GM18498 (cell line): ENCODE measurements around the gene SELENOT.
"Not testable (repeated sequence)": the region's sequence is repeated elsewhere in the genome, so short reads cannot be mapped to it uniquely, and the experiment has no call there.

Experiments used
- ATAC-seq: cut with Tn5 transposase; IDR thresholded peaks from one replicate; pipeline ENCODE4 v1.9.1; 2021; ENCODE audit warnings: mild to moderate bottlenecking, moderate library complexity; ENCODE audit not compliant: unreplicated experiment

SELENOT gene

GRCh38 chr3:150603153-150603979 lies at the start of gene SELENOT:
TSS of gene SELENOT (plus strand) at chr3:150603321. CDS start at chr3:150603363, 42 bp downstream.
- ATAC-seq, result peak; percentile 64

GRCh38 chr3:150555859-150556436 lies 47.2 kb upstream of the SELENOT start:
- no peak for ATAC-seq

GRCh38 chr3:150556792-150557191 lies 46.3 kb upstream of the SELENOT start:
- ATAC-seq, result no peak

- ATAC-seq, result no peak
Observed at GRCh38 chr3:150557725-150558124, 45.4 kb upstream of the SELENOT start.

GRCh38 chr3:150564243-150564642 lies 38.9 kb upstream of the SELENOT start:
- no peak for ATAC-seq

- ATAC-seq, result no peak
Observed at GRCh38 chr3:150567328-150567727, 35.8 kb upstream of the SELENOT start.

- ATAC-seq, result no peak
Observed at GRCh38 chr3:150577855-150578254, 25.3 kb upstream of the SELENOT start.

- ATAC-seq, result no peak
Observed at GRCh38 chr3:150581174-150581573, 21.9 kb upstream of the SELENOT start.

- ATAC-seq, result peak; percentile 83
Observed at GRCh38 chr3:150582620-150583019, 20.5 kb upstream of the SELENOT start.

GRCh38 chr3:150583028-150583427 lies 20.1 kb upstream of the SELENOT start:
- ATAC-seq, result peak; percentile 69

- no peak for ATAC-seq
Observed at GRCh38 chr3:150588027-150588830, 14.9 kb upstream of the SELENOT start.

GRCh38 chr3:150589759-150590158 lies 13.4 kb upstream of the SELENOT start:
- ATAC-seq, result no peak

GRCh38 chr3:150594150-150594549 lies 9.0 kb upstream of the SELENOT start:
- ATAC-seq, result no peak

GRCh38 chr3:150597646-150598045 lies 5.5 kb upstream of the SELENOT start:
- ATAC-seq, result no peak

GRCh38 chr3:150599611-150600297 lies 3.4 kb upstream of the SELENOT start:
- no peak for ATAC-seq

- ATAC-seq, result not testable (repeated sequence)
Observed at GRCh38 chr3:150600647-150601530, 2.2 kb upstream of the SELENOT start.

- ATAC-seq, result peak; percentile 8
Observed at GRCh38 chr3:150602426-150603152, 532 bp upstream of the SELENOT start.

- no peak for ATAC-seq
Observed at GRCh38 chr3:150603980-150604319, 829 bp downstream of the SELENOT start.

GRCh38 chr3:150605998-150606641 lies 3.0 kb downstream of the SELENOT start:
- ATAC-seq, result no peak
